ENCODE measurements around the gene EXOSC9. TPM values are rescaled to one million over a fixed set of nuclear protein-coding genes. Genes with fewer than 3 reads are reported as not detected.

The EXOSC9 gene
- total RNA-seq, 1 donor from 2014 or later = 33.6 TPM

- peak overlapping the region; percentile 97 for H3K27ac Mint-ChIP-seq
- H3K4me1 Mint-ChIP-seq (ENCODE audit: low read depth) = peaks cover 11% of the 10 kb centered on the region
- H3K27me3 Mint-ChIP-seq = peaks cover 3% of the 10 kb centered on the region
- H3K9me3 Mint-ChIP-seq (ENCODE audit: low read depth) = no peaks in the 10 kb centered on the region
- peaks cover 4% of the 10 kb centered on the region for H3K36me3 Mint-ChIP-seq (ENCODE audit: insufficient read depth)
- no peak for DNase-seq (ENCODE audit: low spot score, unreplicated experiment)
- no peak for TF ChIP-seq CTCF (IDR thresholded peaks at IDR 0.05; ENCODE audit: unreplicated experiment)
- peak overlapping the region; percentile 88 for H3K4me3 Mint-ChIP-seq (ENCODE audit: low read depth)
Measured at GRCh38 chr4:121800638-121800960, 524 bp upstream of the EXOSC9 start.

GRCh38 chr4:121801715-121802075, 572 bp downstream of the EXOSC9 start:
- H3K36me3 Mint-ChIP-seq (ENCODE audit: insufficient read depth) = peaks cover 6% of the 10 kb centered on the region
- peak overlapping the region; percentile 88 for H3K4me3 Mint-ChIP-seq (ENCODE audit: low read depth)
- H3K27ac Mint-ChIP-seq = peak overlapping the region; percentile 97
- no peak for TF ChIP-seq CTCF (IDR thresholded peaks at IDR 0.05; ENCODE audit: unreplicated experiment)
- DNase-seq (ENCODE audit: low spot score, unreplicated experiment) = no peak
- no peaks in the 10 kb centered on the region for H3K9me3 Mint-ChIP-seq (ENCODE audit: low read depth)
- H3K27me3 Mint-ChIP-seq = peaks cover 3% of the 10 kb centered on the region
- H3K4me1 Mint-ChIP-seq (ENCODE audit: low read depth) = peaks cover 10% of the 10 kb centered on the region

- no peak for TF ChIP-seq CTCF (IDR thresholded peaks at IDR 0.05; ENCODE audit: unreplicated experiment)
- H3K4me3 Mint-ChIP-seq (ENCODE audit: low read depth) = no peak overlapping the region
- H3K27ac Mint-ChIP-seq = no peak overlapping the region
- peaks cover 15% of the 10 kb centered on the region for H3K36me3 Mint-ChIP-seq (ENCODE audit: insufficient read depth)
- DNase-seq (ENCODE audit: low spot score, unreplicated experiment) = no peak
- H3K9me3 Mint-ChIP-seq (ENCODE audit: low read depth) = no peaks in the 10 kb centered on the region
- H3K27me3 Mint-ChIP-seq = no peaks in the 10 kb centered on the region
- H3K4me1 Mint-ChIP-seq (ENCODE audit: low read depth) = peaks cover 7% of the 10 kb centered on the region
Measured at GRCh38 chr4:121806411-121806810, 5.3 kb downstream of the EXOSC9 start.

GRCh38 chr4:121811122-121811521, 10.0 kb downstream of the EXOSC9 start:
- no peak for DNase-seq (ENCODE audit: low spot score, unreplicated experiment)
- Mint-ChIP-seq H3K27ac (no peak overlapping the region), H3K9me3 (ENCODE audit: low read depth) (no peaks in the 10 kb centered on the region), H3K4me3 (ENCODE audit: low read depth) (no peak overlapping the region), H3K36me3 (ENCODE audit: insufficient read depth) (peaks cover 15% of the 10 kb centered on the region), H3K27me3 (no peaks in the 10 kb centered on the region), H3K4me1 (ENCODE audit: low read depth) (no peaks in the 10 kb centered on the region)
- TF ChIP-seq CTCF (IDR thresholded peaks at IDR 0.05; ENCODE audit: unreplicated experiment) = no peak

- no peak for TF ChIP-seq CTCF (IDR thresholded peaks at IDR 0.05; ENCODE audit: unreplicated experiment)
- Mint-ChIP-seq H3K4me1 (ENCODE audit: low read depth) (no peaks in the 10 kb centered on the region), H3K27ac (no peak overlapping the region), H3K4me3 (ENCODE audit: low read depth) (no peak overlapping the region), H3K36me3 (ENCODE audit: insufficient read depth) (peaks cover 15% of the 10 kb centered on the region), H3K27me3 (no peaks in the 10 kb centered on the region), H3K9me3 (ENCODE audit: low read depth) (no peaks in the 10 kb centered on the region)
- DNase-seq (ENCODE audit: low spot score, unreplicated experiment) = no peak
Measured at GRCh38 chr4:121814756-121815155, 13.6 kb downstream of the EXOSC9 start.

Measured in progenitor cell of endocrine pancreas (in vitro differentiated cells).